Measurements from ENCODE around the gene PIP5K1B.

PIP5K1B gene

DNA sequence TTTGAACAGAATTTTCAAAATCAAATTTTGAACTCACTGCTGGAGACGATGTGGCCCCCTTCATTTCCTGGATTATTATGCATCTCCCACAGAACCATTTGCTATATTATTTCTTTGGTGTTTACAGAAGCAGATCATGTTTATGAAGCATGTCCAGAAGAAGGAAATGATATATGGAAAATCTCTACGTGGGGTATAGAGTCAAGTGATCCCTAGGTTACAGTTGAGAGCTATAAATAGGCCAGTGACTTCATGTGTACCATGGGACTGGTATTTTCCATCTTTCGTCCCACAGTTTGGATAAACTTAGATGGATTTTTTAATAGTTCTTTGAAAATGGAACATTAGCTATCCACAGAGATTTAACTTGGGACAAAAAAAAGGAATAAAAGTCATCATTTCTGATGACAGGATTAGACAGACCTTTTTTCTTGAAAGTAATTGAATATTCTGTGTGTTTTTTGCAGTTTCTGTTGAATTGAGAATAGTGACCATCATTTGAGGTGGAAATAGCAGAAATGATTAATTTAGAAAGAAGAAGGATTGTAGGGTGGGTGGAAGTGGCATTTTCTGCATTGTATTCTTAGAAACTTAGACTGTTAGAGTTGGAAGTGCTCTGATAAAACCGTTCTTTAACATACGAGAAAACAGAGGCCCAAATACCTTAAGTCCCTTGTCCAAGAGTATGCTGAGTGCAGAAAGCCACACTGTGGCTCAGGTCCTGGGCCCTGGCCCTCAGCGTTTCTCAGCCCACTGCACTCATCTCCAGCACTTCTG lies 136.4 kb downstream of the PIP5K1B start:
- H3K27me3 ChIP-seq (ENCODE audit: control insufficient read depth in 3 of 3, insufficient read depth in 3 of 3, low read depth in 1 of 3, low read length in 3 of 3) = no peaks in the 10 kb centered on the region
- no peak overlapping the region for H3K4ac ChIP-seq (ENCODE audit: low read length)
- no peak overlapping the region for H2AK5ac ChIP-seq (ENCODE audit: low read depth, low read length)
- no peaks in the 10 kb centered on the region for H3K9me3 ChIP-seq (replicated peaks in 1 of 2; ENCODE audit: control insufficient read depth in 2 of 2, insufficient read depth in 1 of 2, low read depth in 1 of 2, low read length in 2 of 2)
- no peak for DNase-seq (ENCODE audit: low spot score)
- no peak overlapping the region for H2BK15ac ChIP-seq (ENCODE audit: low read length)
- no peaks in the 10 kb centered on the region for H3K4me1 ChIP-seq (ENCODE audit: control insufficient read depth in 2 of 2, insufficient read depth in 1 of 2, low read depth in 1 of 2, low read length in 2 of 2)
- no peak overlapping the region for H3K9ac ChIP-seq (ENCODE audit: low read depth, low read length, poor library complexity)
- H3K36me3 ChIP-seq (replicated peaks in 1 of 2; ENCODE audit: control insufficient read depth in 2 of 2, insufficient read depth in 2 of 2, low read length in 2 of 2) = peaks cover 0 to 32% of the 10 kb centered on the region in 2 donors
- no peaks in the 10 kb centered on the region for H3K79me1 ChIP-seq (ENCODE audit: low read depth, low read length)
- no peak overlapping the region for H4K91ac ChIP-seq (ENCODE audit: low read depth, low read length, poor library complexity)
- no CpG with 5 or more reads among the region's 6 CpGs for WGBS, 2 donors (ENCODE audit: extremely low coverage in 2 of 2, insufficient read length in 2 of 2, insufficient replicate concordance in 1 of 2)
- no peak overlapping the region for H3K4me3 ChIP-seq (ENCODE audit: low read length in 2 of 2)
- H3K4me2 ChIP-seq (ENCODE audit: insufficient read depth, low read length, poor library complexity, severe bottlenecking) = no peak overlapping the region
- H3K14ac ChIP-seq (ENCODE audit: low read length) = no peak overlapping the region
- no peak overlapping the region for H2BK5ac ChIP-seq (ENCODE audit: low read length)
- no peak overlapping the region for H2BK120ac ChIP-seq (ENCODE audit: low read depth, low read length)
- H3K27ac ChIP-seq (replicated peaks; ENCODE audit: low read length) = no peak overlapping the region
- no peak overlapping the region for H4K8ac ChIP-seq (ENCODE audit: low read depth, low read length)
- no peak overlapping the region for H2BK12ac ChIP-seq (ENCODE audit: low read length)
- H3K18ac ChIP-seq (ENCODE audit: low read length) = no peak overlapping the region
- no peak overlapping the region for H2AFZ ChIP-seq (ENCODE audit: low read length)
- H3K23ac ChIP-seq (ENCODE audit: low read depth, low read length, poor library complexity) = no peak overlapping the region

DNA sequence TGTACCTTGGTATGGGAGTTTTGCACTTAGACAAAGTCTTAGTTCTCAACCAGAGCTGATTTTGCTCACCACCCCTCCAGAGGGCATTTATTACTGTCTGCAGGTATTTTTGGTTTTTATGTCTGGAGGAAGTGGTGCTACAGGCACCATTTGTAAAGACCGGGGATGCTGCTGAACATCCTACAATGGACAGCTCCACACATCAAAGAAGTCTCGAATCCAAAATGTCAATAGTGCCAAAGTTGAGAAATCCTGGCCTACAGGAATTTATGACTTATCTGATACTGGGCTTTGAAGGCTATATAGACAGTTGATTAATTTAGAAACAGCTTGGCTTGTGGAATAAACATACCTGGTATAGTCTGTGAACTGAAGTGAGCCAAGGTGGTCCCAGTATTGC lies 137.5 kb downstream of the PIP5K1B start:
- H3K14ac ChIP-seq (ENCODE audit: low read length) = no peak overlapping the region
- no CpG with 5 or more reads among the region's 2 CpGs for WGBS, 2 donors (ENCODE audit: extremely low coverage in 2 of 2, insufficient read length in 2 of 2, insufficient replicate concordance in 1 of 2)
- no peak overlapping the region for H2BK15ac ChIP-seq (ENCODE audit: low read length)
- H3K4me3 ChIP-seq (ENCODE audit: low read length in 2 of 2) = no peak overlapping the region
- no peak overlapping the region for H3K23ac ChIP-seq (ENCODE audit: low read depth, low read length, poor library complexity)
- no peak overlapping the region for H4K8ac ChIP-seq (ENCODE audit: low read depth, low read length)
- no peaks in the 10 kb centered on the region for H3K27me3 ChIP-seq (ENCODE audit: control insufficient read depth in 3 of 3, insufficient read depth in 3 of 3, low read depth in 1 of 3, low read length in 3 of 3)
- H3K9ac ChIP-seq (ENCODE audit: low read depth, low read length, poor library complexity) = no peak overlapping the region
- no peak overlapping the region for H3K18ac ChIP-seq (ENCODE audit: low read length)
- H3K27ac ChIP-seq (replicated peaks; ENCODE audit: low read length) = no peak overlapping the region
- no peak overlapping the region for H2AFZ ChIP-seq (ENCODE audit: low read length)
- no peaks in the 10 kb centered on the region for H3K4me1 ChIP-seq (ENCODE audit: control insufficient read depth in 2 of 2, insufficient read depth in 1 of 2, low read depth in 1 of 2, low read length in 2 of 2)
- DNase-seq (ENCODE audit: low spot score) = no peak
- no peak overlapping the region for H4K91ac ChIP-seq (ENCODE audit: low read depth, low read length, poor library complexity)
- H3K4me2 ChIP-seq (ENCODE audit: insufficient read depth, low read length, poor library complexity, severe bottlenecking) = no peak overlapping the region
- peaks cover 0 to 32% of the 10 kb centered on the region in 2 donors for H3K36me3 ChIP-seq (replicated peaks in 1 of 2; ENCODE audit: control insufficient read depth in 2 of 2, insufficient read depth in 2 of 2, low read length in 2 of 2)
- H2BK12ac ChIP-seq (ENCODE audit: low read length) = no peak overlapping the region
- no peak overlapping the region for H2BK5ac ChIP-seq (ENCODE audit: low read length)
- no peaks in the 10 kb centered on the region for H3K9me3 ChIP-seq (replicated peaks in 1 of 2; ENCODE audit: control insufficient read depth in 2 of 2, insufficient read depth in 1 of 2, low read depth in 1 of 2, low read length in 2 of 2)
- H3K79me1 ChIP-seq (ENCODE audit: low read depth, low read length) = no peaks in the 10 kb centered on the region
- no peak overlapping the region for H2BK120ac ChIP-seq (ENCODE audit: low read depth, low read length)
- no peak overlapping the region for H2AK5ac ChIP-seq (ENCODE audit: low read depth, low read length)
- H3K4ac ChIP-seq (ENCODE audit: low read length) = no peak overlapping the region

DNA sequence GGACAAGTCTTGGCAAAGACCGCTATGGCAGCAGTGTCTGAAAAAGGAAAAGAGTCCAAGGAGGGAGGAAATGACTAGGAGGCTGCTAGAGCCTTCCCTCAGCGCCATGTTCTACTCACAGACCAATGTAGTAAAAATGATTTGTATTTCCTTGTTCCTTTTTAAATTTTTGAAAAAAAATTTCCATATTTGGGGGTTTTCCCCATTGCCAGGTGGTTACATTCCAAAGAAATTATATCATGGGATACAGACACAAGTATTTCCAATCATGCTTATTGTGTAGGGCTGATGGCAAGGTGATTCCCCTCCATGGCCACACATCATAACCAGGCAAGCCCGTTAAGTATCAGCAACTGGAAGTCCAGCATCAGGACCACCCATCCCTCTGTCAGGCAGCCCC lies 138.2 kb downstream of the PIP5K1B start:
- Histone ChIP-seq H3K79me1 (ENCODE audit: low read depth, low read length) (no peaks in the 10 kb centered on the region), H3K9me3 (replicated peaks in 1 of 2; ENCODE audit: control insufficient read depth in 2 of 2, insufficient read depth in 1 of 2, low read depth in 1 of 2, low read length in 2 of 2) (no peaks in the 10 kb centered on the region), H3K4me1 (ENCODE audit: control insufficient read depth in 2 of 2, insufficient read depth in 1 of 2, low read depth in 1 of 2, low read length in 2 of 2) (no peaks in the 10 kb centered on the region)

DNA sequence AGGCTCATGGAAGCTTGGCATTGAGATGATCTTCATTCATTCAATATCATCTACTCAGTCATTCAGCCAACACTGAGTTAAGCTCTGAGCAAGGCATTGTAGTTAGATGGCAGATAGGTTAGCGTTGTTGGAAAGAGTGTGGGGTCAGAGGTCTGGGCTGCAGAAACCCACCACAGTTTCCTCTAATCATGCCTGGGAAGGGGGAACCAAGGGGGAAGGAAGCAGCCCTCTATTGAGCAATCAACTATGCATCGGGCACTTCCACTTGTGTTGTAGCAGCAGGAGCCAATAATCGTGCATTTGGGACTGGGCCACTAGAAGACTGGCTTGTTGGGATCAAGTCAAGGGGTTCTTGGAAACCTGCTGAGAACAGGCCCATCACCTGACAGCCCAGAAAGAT lies 139.1 kb downstream of the PIP5K1B start:
- no peaks in the 10 kb centered on the region for H3K27me3 ChIP-seq (ENCODE audit: control insufficient read depth in 3 of 3, insufficient read depth in 3 of 3, low read depth in 1 of 3, low read length in 3 of 3)
- WGBS, 2 donors (ENCODE audit: extremely low coverage in 2 of 2, insufficient read length in 2 of 2, insufficient replicate concordance in 1 of 2) = no CpG with 5 or more reads among the region's 3 CpGs
- no peak for DNase-seq (ENCODE audit: low spot score)

More for the DNA sequence above, 138.2 kb downstream of the PIP5K1B start:
- H2BK15ac ChIP-seq (ENCODE audit: low read length) = no peak overlapping the region
- no peaks in the 10 kb centered on the region for H3K27me3 ChIP-seq (ENCODE audit: control insufficient read depth in 3 of 3, insufficient read depth in 3 of 3, low read depth in 1 of 3, low read length in 3 of 3)
- H4K91ac ChIP-seq (ENCODE audit: low read depth, low read length, poor library complexity) = no peak overlapping the region
- no peak overlapping the region for H3K18ac ChIP-seq (ENCODE audit: low read length)
- H3K9ac ChIP-seq (ENCODE audit: low read depth, low read length, poor library complexity) = no peak overlapping the region
- no peak overlapping the region for H2AFZ ChIP-seq (ENCODE audit: low read length)
- H2BK5ac ChIP-seq (ENCODE audit: low read length) = no peak overlapping the region
- no peak overlapping the region for H4K8ac ChIP-seq (ENCODE audit: low read depth, low read length)
- WGBS, 2 donors (ENCODE audit: extremely low coverage in 2 of 2, insufficient read length in 2 of 2, insufficient replicate concordance in 1 of 2) = no CpG with 5 or more reads among the region's 3 CpGs
- no peak for DNase-seq (ENCODE audit: low spot score)
- no peak overlapping the region for H3K4me3 ChIP-seq (ENCODE audit: low read length in 2 of 2)
- H3K4me2 ChIP-seq (ENCODE audit: insufficient read depth, low read length, poor library complexity, severe bottlenecking) = no peak overlapping the region
- no peak overlapping the region for H2BK120ac ChIP-seq (ENCODE audit: low read depth, low read length)
- no peak overlapping the region for H3K4ac ChIP-seq (ENCODE audit: low read length)
- no peak overlapping the region for H2AK5ac ChIP-seq (ENCODE audit: low read depth, low read length)
- no peak overlapping the region for H3K27ac ChIP-seq (replicated peaks; ENCODE audit: low read length)
- peaks cover 0 to 32% of the 10 kb centered on the region in 2 donors for H3K36me3 ChIP-seq (replicated peaks in 1 of 2; ENCODE audit: control insufficient read depth in 2 of 2, insufficient read depth in 2 of 2, low read length in 2 of 2)
- H3K14ac ChIP-seq (ENCODE audit: low read length) = no peak overlapping the region
- H3K23ac ChIP-seq (ENCODE audit: low read depth, low read length, poor library complexity) = no peak overlapping the region
- no peak overlapping the region for H2BK12ac ChIP-seq (ENCODE audit: low read length)

More for the DNA sequence above, 139.1 kb downstream of the PIP5K1B start:
- Histone ChIP-seq H2BK12ac (ENCODE audit: low read length) (no peak overlapping the region), H3K4me3 (ENCODE audit: low read length in 2 of 2) (no peak overlapping the region), H2BK5ac (ENCODE audit: low read length) (no peak overlapping the region), H2BK15ac (ENCODE audit: low read length) (no peak overlapping the region), H3K14ac (ENCODE audit: low read length) (no peak overlapping the region), H3K36me3 (replicated peaks in 1 of 2; ENCODE audit: control insufficient read depth in 2 of 2, insufficient read depth in 2 of 2, low read length in 2 of 2) (peaks cover 0 to 31% of the 10 kb centered on the region in 2 donors), H3K9ac (ENCODE audit: low read depth, low read length, poor library complexity) (no peak overlapping the region), H3K4me1 (ENCODE audit: control insufficient read depth in 2 of 2, insufficient read depth in 1 of 2, low read depth in 1 of 2, low read length in 2 of 2) (no peaks in the 10 kb centered on the region), H3K27ac (replicated peaks; ENCODE audit: low read length) (no peak overlapping the region), H4K91ac (ENCODE audit: low read depth, low read length, poor library complexity) (no peak overlapping the region), H2AFZ (ENCODE audit: low read length) (no peak overlapping the region), H2AK5ac (ENCODE audit: low read depth, low read length) (peak overlapping the region; percentile 5), H3K18ac (ENCODE audit: low read length) (no peak overlapping the region), H3K23ac (ENCODE audit: low read depth, low read length, poor library complexity) (no peak overlapping the region), H3K4ac (ENCODE audit: low read length) (no peak overlapping the region), H3K79me1 (ENCODE audit: low read depth, low read length) (no peaks in the 10 kb centered on the region), H3K9me3 (replicated peaks in 1 of 2; ENCODE audit: control insufficient read depth in 2 of 2, insufficient read depth in 1 of 2, low read depth in 1 of 2, low read length in 2 of 2) (no peaks in the 10 kb centered on the region), H2BK120ac (ENCODE audit: low read depth, low read length) (no peak overlapping the region), H4K8ac (ENCODE audit: low read depth, low read length) (no peak overlapping the region), H3K4me2 (ENCODE audit: insufficient read depth, low read length, poor library complexity, severe bottlenecking) (no peak overlapping the region)
